Upper lobe of left lung (tissue), 4 donors: Measurements from ENCODE around the gene OR2AG2.

Source experiments
- POLR2A ChIP-seq, 4 donors: fragments of 450-650 bp; IDR thresholded peaks; one replicate each; pipeline ENCODE4 v1.5.1; 2016 to 2017; ENCODE audit warnings: antibody characterized with exemption in 4 of 4, mild to moderate bottlenecking in 2 of 4
- POLR2AphosphoS5 ChIP-seq, 2 donors: sonication (generic); formaldehyde crosslinking; IDR thresholded peaks; one replicate each; pipeline ENCODE4 v1.5.1; 2017; ENCODE audit warnings: antibody characterized with exemption in 2 of 2

GRCh38 chr11:6725386-6725896 is 46.3 kb downstream of the OR2AG2 start:
- TF ChIP-seq POLR2A (IDR thresholded peaks at IDR 0.05) = no peak
- TF ChIP-seq POLR2AphosphoS5 (IDR thresholded peaks at IDR 0.05) = no peak
